Fibroblast of the conjunctiva (primary cell): ENCODE measurements around the gene SLC25A5.
A peak's percentile ranks its signal among the peaks of the same experiment; 100 is the strongest.
"Not testable (repeated sequence)": the region's sequence is repeated elsewhere in the genome, so short reads cannot be mapped to it uniquely, and the experiment has no call there.

Experiments used
- DNase-seq: peaks from one replicate; pipeline ENCODE4 v3.0.0-alpha.2; 2010; ENCODE audit warnings: low read depth

The SLC25A5 gene

DNA sequence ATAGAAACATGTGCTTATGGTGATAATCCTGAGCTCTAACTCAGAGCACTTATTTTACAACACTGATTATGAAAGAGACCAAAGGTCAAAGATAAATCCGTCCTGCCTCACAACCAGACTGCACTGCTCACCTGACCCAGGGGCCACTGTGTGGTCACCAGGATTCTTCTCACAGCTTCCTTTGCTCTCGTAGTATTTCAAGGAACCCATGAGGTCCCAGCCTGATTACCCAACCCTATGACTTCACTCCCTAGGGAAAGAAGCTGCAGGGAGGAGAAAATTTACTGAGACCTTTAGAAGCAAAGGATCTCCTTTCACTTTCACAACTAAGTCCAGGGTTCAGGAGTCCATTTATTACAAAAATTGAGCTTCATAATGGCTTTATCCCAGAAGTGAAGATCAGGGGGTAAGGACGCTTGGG is 9.6 kb downstream of the SLC25A5 start:
- peak; percentile 46 for DNase-seq

DNA sequence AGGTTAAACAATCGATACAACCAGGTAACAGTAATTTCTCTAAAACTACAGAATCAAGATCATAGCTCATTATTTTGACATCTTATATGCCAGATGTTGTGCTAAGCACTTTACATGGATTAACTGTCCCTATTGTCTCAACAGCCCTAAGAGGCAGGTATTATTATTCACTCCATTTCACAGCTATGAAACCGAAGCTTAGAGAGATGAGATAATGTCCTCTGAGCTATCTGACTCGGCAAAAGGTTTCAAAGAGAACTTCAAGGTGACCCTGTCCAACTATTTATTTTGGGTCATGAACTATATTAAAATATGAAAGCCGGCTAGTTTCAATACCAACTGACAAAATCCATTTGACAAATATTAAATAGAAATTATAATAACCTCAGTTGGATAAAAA is 10.3 kb downstream of the SLC25A5 start:
- DNase-seq = no peak

DNA sequence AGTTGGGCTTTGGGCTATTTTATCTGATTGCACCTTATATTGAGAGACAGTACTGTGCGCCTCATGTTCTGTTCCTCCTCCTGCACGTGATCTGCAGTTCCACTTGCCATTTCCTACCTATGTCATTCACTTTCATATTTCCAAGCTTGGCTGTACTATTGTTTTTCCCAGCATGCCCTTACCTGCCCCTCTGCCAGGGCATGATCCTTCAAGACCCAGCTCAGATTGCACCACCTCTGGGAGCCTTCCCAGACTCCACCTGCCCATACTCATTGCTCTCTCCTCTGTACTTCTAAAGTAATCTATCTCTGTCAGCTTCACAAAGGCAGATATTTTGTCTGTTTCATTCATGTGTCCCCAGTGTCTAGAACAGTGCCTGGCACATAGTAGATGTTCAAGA is 11.6 kb downstream of the SLC25A5 start:
- no peak for DNase-seq

DNA sequence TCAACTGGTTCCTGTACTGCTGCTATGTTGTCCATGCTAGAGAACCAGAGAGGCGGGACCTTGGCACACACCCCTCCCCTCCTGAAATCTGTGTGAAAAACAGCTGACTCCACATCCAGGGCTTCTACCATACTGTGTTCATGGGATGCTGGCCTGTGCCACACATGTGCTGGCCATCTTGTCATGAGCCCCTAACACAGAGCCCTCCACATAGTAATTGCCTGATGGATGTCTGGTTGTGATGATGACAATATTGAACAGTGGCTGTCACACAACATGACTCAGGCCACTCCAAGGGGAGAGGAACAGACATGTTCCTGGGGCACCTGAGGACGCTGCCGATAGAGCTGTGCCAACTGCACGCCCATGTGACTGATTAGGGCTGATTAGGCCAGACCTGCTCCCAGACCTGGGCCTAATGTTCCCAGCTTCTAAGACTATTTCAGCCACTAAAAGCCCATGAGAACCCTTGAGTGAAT is 13.1 kb downstream of the SLC25A5 start:
- no peak for DNase-seq

DNA sequence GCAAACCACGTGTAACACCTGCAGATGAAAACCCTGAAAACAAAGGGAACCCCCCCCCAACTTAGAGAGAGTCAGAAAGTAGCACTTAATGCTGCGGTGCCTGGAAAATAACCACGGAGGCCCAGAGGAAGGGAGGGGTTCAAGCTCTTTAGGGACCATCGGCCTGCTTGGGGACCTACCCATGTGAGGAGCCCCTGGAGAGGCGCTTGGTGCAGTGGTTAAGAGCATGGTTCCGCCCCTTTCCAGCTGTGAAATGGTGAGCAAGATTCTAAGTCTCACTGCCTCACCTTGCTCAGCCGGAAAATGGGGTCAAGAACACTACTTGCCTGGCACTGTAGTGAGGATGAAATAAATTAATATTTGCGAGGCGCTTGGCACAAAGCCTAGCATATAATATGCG is 13.8 kb downstream of the SLC25A5 start:
- DNase-seq = no peak

DNA sequence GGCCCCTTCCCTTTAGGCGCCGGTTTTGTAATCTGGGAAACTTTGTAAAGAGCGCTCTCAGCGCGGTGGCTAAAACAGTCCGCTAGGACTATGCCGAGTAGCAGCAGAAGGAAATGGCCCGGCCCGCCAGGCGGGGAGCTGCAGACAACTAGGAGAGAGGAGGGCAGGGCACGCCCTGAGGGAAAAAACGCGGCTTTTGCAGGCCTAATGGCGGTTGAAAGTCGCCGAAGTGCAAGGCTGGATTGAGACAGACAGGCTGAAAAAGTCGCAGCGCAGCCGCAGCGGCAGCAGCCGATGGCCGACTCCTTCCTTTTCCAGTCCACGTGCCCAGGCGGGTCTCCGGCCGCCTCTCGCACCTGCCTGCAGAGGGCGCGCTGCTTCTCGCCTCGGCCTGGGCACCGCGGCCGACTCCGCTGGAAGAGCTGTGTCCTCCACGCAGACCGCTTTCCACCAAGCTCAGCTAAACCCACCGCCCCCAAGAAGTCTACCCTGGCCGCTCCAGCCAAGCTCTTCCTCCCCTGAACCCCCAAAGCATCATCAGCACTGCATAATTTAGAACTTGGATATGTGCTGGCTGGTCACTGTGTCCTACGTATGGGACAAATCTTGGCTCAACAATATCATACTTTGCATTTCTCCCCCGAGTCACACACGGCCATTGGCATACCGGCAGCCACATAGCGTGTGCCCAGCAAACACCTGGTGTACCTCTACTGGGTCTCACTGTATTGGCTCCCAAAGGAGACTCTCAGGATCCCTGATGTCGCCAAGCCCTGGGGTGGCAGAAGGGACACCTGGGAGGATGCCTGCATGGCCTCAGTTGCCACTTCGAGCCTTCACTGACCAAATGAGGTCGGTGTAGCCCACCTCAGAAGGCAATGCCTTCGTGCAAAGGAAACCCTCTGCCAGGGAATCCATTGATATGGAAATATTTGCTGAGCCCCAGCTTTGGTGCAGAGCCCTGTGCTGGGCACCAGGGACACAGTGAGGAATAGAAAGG is 14.5 kb downstream of the SLC25A5 start:
- DNase-seq = peak; percentile 26

DNA sequence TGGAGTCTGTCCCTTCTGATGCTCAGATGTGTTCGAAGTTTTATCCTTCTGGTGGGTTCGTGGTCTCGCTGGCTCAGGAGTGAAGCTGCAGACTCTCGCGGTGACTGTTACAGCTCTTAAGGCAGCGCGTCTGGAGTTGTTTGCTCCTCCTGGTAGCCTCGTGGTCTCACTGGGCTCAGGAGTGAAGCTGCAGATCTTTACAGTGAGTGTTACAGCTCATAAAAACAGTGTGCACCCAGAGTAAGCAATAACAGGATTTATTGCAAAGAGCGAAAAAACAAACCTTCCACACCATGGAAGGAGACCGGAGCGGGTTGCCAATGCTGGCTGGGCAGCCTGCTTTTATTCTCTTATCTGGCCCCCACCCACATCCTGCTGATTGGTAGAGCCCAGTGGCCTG is 18.5 kb downstream of the SLC25A5 start:
- DNase-seq = no peak

DNA sequence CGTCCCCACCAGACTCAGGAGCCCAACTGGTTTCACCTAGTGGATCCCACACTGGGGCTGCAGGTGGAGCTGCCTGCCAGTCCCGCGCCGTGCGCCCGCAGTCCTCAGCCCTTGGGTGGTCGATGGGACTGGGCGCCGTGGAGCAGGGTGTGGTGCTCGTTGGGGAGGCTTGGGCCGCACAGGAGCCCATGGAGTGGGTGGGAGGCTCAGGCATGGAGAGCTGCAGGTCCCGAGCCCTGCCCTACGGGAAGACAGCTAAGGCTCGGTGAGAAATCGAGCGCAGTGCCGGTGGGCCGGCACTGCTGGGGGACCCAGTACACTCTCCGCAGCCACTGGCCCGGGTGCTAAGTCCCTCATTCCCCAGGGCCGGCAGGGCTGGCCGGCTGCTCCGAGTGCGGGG is 19.5 kb downstream of the SLC25A5 start:
- not testable (repeated sequence) for DNase-seq

DNA sequence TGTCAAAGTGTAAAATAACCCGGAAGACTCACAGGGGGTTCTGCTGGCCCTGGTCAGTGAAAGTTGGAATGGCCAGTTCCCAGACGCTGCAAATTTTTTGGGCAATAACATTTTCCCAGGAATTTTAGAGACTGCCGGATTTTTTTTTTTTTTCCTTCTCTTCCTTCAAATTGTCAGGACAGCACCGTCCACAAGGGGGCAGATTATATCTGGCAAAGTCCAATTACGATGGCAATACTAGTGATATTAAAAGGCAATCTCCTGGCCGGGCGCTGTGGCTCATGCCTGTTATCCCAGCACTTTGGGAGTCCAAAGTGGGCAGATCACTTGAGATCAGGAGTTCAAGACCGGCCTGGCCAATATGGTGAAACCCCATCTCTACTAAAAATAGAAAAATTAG is 20.5 kb downstream of the SLC25A5 start:
- no peak for DNase-seq

DNA sequence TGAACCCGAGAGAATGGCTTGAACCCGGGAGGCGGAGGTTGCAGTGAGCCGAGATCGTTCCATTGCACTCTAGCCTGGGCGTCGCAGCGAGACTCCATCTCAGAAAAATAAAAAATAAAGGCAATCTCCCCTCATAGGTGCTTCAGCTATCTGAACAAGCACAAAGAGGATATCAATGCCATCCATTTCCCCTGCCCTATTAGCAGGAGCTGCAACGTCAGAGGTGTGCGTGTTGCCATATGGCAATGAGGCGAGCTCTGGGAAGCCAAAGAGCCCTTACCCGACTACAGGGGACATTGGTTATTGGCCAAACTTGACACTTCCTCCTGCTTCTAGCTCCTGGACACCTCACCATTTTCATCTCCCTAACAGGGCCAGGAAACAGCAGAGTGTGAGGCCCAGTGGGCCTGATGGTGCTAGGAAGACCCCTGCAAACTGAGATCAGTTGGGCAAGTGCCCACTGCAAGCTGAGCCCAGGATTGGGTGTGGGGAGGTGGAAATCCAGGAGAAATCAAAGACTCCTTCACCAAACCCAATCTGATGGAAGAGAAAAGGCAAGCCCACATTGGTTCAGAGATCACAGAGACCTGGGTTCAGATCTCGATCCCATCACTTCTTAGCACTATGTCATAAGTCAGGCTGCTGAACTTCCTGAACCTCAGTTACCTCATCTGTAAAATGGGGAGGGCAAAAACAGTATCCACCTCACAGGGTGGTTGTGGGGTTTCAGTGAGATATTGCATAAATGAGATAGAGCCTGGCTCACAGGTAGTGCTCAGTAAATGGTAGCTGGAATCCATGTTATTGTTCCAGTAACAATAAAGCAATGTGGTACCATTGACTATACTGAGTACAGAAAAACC is 21.2 kb downstream of the SLC25A5 start:
- no peak for DNase-seq

DNA sequence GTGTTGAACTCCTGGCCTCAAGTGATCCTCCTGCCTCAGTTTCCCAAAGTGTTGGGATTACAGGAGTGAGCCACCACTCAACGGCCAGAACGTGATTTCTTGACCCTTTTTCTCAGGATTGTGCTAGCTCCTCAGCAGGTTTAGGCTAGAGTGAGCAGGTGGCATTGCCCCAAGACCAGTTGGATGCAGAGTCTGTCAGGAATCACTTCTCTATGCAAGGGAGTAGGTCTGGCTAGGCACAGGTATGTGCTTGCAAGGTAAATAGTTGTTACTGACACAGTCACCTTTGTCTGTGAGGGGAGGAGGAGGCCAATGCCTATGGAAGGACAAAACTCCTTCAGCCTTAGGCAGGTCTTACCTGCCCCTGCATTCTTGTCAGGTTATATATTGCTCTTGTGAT is 24.2 kb downstream of the SLC25A5 start:
- no peak for DNase-seq

DNA sequence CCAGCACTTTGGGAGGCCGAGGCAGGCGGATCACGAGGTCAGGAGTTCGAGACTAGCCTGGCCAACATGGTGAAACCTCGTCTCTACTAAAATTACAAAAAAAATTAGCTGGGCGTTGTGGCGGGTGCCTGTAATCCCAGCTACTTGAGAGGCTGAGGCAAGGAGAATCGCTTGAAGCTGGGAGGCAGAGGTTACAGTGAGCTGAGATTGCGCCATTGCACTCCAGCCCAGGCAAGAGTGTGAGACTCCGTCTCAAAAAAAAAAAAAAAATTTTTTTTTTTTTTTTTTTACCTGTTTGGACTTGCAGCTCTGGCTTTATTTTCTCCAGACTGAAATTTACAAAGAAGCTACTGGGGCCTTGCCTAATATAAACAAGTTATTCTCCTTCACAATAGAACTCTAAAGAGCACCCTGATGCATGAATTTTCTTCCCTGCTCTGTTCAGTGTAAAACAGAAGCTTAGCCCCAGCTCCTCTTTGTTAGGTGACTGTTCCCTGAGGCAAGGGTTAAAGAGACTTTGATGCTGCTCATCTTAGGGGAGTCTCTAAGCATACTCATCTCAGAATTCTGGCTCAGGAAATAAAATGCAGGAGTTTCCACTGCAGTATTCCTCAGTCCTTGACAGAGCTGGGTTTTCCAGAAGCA is 25.7 kb downstream of the SLC25A5 start:
- not testable (repeated sequence) for DNase-seq

DNA sequence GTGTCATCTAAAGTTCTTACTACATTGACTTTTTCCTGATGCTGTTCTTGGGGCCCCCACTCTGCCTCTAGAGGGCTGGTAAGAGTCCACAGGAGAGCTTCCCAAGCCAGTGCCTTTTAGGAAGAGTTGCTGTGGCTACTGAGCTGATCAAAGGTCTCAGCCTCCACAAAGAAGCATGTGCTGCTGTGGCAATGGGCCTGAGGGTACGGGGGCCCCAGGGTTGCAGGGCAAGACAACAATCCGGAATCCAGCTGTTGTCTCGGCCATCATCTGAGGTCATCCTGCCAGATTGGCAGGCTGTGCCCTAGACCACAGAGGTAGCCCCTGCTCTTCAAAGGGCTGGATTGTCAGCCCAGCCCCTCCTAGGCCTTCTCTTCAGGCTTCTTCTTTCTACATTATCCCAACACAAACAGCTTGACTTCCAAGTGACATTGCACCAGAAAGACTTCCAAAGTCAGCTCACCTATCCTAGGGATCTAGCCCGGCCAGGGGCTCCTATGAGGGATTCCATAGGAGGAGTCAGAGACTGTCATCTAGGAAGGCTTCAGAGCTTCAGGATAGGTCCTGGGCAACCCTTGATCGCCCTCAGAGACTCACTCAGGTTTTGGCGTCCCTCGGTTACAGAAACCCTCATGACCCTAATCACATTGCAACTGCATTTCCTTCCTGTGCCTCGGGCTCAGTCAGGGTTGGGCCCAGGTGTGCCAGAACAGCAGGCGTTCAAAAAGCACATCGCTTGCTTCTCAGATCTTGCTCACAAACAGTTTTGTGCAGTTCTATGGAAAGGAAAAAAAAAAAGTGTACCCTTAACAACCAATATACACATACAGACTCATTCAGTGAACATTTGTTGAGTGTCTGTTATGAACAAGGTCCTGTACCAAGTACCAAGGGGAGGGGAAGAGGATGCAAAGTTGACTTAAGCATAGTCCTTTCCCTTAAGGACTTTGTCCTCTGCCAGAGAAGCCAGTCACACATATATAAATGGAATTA is 27.8 kb downstream of the SLC25A5 start:
- DNase-seq = no peak

DNA sequence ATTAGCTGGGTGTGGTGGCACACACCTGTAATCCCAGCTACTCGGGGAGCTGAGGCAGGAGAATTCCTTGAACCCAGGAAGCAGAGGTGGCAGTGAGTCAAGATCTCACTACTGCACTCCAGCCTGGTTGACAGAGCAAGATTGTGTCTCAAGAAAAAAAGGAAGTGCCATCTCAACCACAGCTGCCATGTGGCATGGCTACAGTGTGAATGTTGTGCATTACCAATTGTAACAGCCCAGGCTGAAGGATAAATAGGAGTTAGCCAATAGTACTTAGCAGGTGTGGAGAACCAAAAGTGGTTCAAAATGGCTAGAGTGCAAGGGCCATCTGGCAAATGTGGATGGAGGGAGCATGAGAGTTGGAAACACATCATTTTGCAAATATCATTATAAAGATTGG is 28.9 kb downstream of the SLC25A5 start:
- DNase-seq = no peak

DNA sequence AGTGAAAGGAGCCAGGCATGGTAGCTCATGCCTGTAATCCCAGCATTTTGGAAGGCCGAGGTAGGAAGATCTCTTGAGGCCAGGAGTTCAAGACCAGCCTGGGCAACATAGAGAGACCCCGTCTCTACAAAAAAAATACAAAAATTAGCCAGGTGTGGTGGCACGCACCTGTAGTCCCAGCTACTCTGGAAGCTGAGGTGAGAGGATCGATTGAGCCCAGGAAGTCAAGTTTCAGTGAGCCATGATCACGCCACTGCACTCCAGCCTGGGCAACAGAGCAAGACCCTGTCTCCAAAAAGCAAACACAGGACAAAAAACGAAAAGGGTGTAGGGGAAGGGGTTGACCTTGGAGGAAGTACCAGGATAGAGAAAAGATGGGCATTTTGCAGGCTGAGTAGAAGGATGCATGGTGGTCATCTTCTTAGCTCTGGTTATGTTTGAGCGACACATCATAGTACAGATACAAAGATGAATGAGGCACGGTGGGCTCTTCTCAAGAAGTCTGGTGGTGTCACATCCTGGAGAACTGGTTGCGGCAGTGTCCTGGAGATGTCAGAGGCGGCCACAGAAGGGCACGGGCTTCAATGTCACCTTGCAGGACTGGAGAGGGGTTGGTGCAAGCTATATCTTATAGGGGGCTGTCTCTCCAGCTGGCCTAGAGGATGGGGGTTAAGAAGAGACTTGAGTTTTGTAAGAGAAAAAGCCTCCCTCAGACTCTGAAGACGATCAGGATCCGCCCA is 32.0 kb downstream of the SLC25A5 start:
- DNase-seq = no peak

DNA sequence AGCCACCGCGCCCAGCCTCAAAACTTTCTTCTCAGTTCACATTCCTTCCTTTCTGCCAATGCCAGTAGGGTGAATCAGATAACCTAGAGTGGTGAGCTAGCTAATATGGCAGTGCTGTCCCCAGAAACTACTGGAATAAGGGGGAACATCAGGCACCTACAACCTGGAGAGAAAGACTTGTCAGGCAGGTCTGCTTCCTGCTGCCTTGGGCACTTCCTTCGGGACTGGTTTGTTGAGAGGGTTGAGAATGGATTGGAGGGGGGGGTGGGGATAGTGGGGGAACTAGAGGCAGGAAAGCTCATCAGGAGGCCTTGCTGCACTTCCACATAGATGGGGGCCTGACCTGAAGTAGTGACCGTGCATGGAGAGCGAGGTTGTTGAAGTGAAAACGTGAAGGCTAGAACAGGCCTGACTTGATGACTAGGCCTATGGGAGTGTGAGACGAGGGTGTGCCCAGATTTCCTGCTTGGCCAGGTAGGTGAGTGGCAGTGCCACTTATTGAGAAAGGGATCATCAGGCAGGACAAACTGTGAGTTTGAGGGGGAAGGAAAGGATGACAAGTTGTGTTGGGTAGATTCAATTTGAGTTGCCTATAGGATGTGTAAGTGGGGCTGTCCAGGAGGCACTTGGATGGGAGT is 33.4 kb downstream of the SLC25A5 start:
- no peak for DNase-seq

DNA sequence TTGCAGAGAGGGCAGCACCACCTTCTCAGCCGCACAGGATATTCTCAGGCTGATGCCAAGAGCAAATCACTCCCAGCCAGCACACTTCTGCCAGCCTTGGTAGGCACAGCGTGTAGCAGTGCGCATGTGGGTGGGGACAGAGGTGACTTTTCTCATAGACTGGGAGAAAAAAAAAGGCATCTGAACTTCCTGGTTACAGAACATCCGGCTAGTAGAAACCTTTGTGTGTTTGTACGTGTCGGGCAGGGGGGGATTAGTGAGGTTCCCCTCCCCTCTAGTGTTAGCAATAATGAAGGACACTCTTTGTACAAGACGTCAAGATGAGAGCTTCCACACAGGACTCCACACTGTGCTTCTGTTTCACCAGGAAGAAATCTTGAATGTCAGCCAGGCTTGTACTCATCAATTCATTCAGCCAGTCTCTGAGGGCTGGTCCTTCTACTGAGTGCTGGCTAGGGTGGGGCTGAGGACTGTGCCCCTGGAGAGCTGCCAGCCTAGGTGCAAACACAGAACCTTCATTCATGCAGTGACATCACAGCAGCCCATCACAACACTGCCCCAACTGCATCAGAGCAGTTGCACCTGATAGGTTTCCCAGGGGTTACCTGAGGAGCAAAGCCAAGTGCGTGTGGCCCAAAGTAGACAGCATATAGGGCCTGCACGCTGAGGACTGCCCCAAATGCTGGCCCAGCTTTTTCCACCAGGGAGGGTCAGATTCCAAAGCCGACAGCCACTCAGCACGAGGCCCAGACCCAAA is 34.7 kb downstream of the SLC25A5 start:
- peak; percentile 18 for DNase-seq

DNA sequence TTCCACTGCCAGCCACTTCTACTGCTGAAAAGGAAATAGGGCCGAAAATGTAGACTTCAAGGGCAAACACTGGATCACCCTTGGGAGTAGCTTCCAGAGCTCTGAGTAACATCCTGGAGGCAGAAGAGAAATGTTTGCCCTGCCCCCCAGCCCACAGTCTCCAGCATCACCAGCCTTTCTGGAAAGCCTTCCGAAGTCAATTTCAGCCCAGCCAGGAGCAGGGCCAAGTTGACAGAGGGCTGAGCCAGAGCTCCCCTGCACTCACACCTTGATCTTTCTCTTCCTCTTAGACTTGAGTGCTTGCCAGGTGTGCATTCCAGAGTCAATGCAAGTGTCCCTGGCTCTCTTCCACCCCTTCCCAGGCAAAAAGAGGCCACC is 35.2 kb downstream of the SLC25A5 start:
- peak; percentile 74 for DNase-seq

DNA sequence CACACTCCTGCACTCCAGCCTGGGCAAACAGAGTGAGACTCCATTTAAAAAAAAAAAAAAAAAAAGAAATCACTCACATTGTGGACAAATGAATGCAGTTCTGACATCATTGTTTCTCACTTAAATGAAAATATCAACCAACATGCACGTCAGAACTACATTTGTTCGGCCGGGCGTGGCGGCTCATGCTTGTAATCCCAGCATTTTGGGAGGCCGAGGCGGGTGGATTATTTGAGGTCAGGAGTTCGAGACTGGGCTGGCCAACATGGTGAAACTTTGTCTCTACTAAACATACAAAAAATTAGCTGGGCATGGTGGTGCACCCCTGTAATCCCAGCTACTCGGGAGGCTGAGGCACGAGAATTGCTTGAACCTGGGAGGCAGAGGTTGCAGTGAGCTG is 36.9 kb downstream of the SLC25A5 start:
- not testable (repeated sequence) for DNase-seq
